K562 (cell line): ENCODE measurements around the gene BRICD5.

Source experiments
- ATF7 ChIP-seq: fragments of 450-650 bp; IDR thresholded peaks from 2 replicates; pipeline ENCODE4 v1.7.1; 2014; ENCODE audit warnings: mild to moderate bottlenecking, moderate library complexity
- CHD1 ChIP-seq: fragments of 200-600 bp; sonication (generic); IDR thresholded peaks from one replicate; pipeline ENCODE4 v1.6.1; 2012; ENCODE audit warnings: mild to moderate bottlenecking, moderate library complexity, low read length, inconsistent platforms
- EZH2 ChIP-seq: IDR thresholded peaks from 2 replicates; pipeline ENCODE4 v1.6.1; 2012; ENCODE audit warnings: low read depth, mild to moderate bottlenecking, inconsistent platforms, low read length, borderline replicate concordance
- HNRNPLL ChIP-seq: fragments of 200-400 bp; formaldehyde crosslinking; IDR thresholded peaks from 2 replicates; pipeline ENCODE4 v1.6.1; 2017; ENCODE audit warnings: low read length, low read depth, mild to moderate bottlenecking; ENCODE audit not compliant: poor library complexity, severe bottlenecking
- KDM1A ChIP-seq, 2 experiments: fragments of 450-650 bp; IDR thresholded peaks; 2 replicates each; pipeline ENCODE4 v1.6.1; 2016; ENCODE audit warnings: mild to moderate bottlenecking in 2 of 2
- KDM5B ChIP-seq: fragments of 200-600 bp; sonication (generic); IDR thresholded peaks from 2 replicates; pipeline ENCODE4 v1.6.1; 2012; ENCODE audit warnings: low read depth, mild to moderate bottlenecking, moderate library complexity, low read length, control low read depth, inconsistent platforms; ENCODE audit not compliant: insufficient replicate concordance
- PATZ1 ChIP-seq: fragments of 250-450 bp; sonication (Bioruptor Pico); IDR thresholded peaks from 2 replicates; pipeline ENCODE4 v1.5.0; 2020; ENCODE audit warnings: mild to moderate bottlenecking, borderline replicate concordance
- POLR2A ChIP-seq: fragments of 450-650 bp; conservative IDR thresholded peaks from 2 replicates; pipeline ENCODE4 v1.6.1; 2016
- POLR2AphosphoS5 ChIP-seq: IDR thresholded peaks from 2 replicates; pipeline ENCODE4 v1.6.1; 2011; ENCODE audit warnings: mild to moderate bottlenecking, low read depth, low read length, moderate library complexity; ENCODE audit not compliant: control insufficient read depth, insufficient read depth
- RBM22 ChIP-seq: fragments of 200-400 bp; formaldehyde crosslinking; IDR thresholded peaks from 2 replicates; pipeline ENCODE4 v1.6.1; 2018; ENCODE audit warnings: low read length, low read depth; ENCODE audit not compliant: poor library complexity, severe bottlenecking
- SMAD3 ChIP-seq: fragments of 450-650 bp; formaldehyde crosslinking; conservative IDR thresholded peaks from 2 replicates; pipeline ENCODE4 v1.4.0; 2020; ENCODE audit warnings: mild to moderate bottlenecking
- TCF7L2 ChIP-seq: fragments of 150-350 bp; IDR thresholded peaks from 2 replicates; pipeline ENCODE4 v1.6.1; 2016; ENCODE audit warnings: low read depth, mild to moderate bottlenecking, low read length, moderate library complexity
- TF ChIP-seq, protein P1 (sequence below), 3 experiments: IDR thresholded peaks in 2 of 3; conservative IDR thresholded peaks in 1 of 3; 2 replicates each; pipeline ENCODE4 v1.5.1; 2011 to 2012; ENCODE audit warnings: low read length in 3 of 3, mild to moderate bottlenecking in 3 of 3, control low read depth in 2 of 3, improper control_type of control experiment in 1 of 3, inconsistent platforms in 1 of 3, low read depth in 1 of 3, mixed read lengths in 1 of 3, moderate library complexity in 1 of 3; ENCODE audit not compliant: insufficient read depth in 2 of 3

DNA sequence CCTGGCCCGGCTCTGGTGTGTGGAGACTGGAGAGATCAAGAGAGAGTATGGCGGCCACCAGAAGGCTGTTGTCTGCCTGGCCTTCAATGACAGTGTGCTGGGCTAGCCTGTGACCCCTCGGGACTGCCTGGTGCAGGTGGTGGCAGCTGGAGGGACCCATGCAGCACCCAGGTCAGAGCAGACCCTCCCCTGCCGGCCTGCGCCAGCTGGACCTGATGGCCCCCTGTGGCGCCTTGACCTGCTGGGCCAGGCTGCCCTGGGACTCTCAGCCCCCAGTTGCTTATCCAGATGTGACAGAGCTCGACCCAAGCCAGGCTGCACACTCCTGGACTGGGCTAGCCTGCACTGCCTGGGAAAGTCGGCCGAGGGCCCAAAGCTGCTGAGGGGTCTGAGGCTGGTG lies 1.9 kb downstream of the BRICD5 start:
- no peak for TF ChIP-seq TCF7L2
- TF ChIP-seq, protein P1, sequence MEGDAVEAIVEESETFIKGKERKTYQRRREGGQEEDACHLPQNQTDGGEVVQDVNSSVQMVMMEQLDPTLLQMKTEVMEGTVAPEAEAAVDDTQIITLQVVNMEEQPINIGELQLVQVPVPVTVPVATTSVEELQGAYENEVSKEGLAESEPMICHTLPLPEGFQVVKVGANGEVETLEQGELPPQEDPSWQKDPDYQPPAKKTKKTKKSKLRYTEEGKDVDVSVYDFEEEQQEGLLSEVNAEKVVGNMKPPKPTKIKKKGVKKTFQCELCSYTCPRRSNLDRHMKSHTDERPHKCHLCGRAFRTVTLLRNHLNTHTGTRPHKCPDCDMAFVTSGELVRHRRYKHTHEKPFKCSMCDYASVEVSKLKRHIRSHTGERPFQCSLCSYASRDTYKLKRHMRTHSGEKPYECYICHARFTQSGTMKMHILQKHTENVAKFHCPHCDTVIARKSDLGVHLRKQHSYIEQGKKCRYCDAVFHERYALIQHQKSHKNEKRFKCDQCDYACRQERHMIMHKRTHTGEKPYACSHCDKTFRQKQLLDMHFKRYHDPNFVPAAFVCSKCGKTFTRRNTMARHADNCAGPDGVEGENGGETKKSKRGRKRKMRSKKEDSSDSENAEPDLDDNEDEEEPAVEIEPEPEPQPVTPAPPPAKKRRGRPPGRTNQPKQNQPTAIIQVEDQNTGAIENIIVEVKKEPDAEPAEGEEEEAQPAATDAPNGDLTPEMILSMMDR (IDR thresholded peaks at IDR 0.05 in 2 of 3, conservative IDR thresholded peaks at IDR 0.05 in 1 of 3; ENCODE audit: insufficient read depth in 2 of 3, low read depth in 1 of 3, low read length in 3 of 3), result no peak
- TF ChIP-seq RBM22, result no peak
- TF ChIP-seq SMAD3 (CRISPR knock-in tag), result no peak
- no peak for TF ChIP-seq CHD1
- TF ChIP-seq KDM1A (IDR thresholded peaks at IDR 0.05), result no peak
- TF ChIP-seq POLR2A, result no peak
- TF ChIP-seq POLR2AphosphoS5, result no peak
- no peak for TF ChIP-seq ATF7
- TF ChIP-seq HNRNPLL, result no peak
- no peak for TF ChIP-seq PATZ1 (CRISPR knock-in tag)
- no peak for TF ChIP-seq KDM5B
- TF ChIP-seq EZH2, result no peak
